ENCODE measurements around the gene SLC17A3.

GRCh38 chr6:25844518-25844917, 29.5 kb downstream of the SLC17A3 start:
- TF ChIP-seq CTCF (IDR thresholded peaks at IDR 0.05): no peak
- no peak for TF ChIP-seq EZH2 (IDR thresholded peaks at IDR 0.05; ENCODE audit: borderline replicate concordance, insufficient read depth, low read depth, low read length, poor library complexity, severe bottlenecking)
